Nephron (organoid): ENCODE results near the gene SPACA9.

ENCODE experiments used
- H3K27ac Mint-ChIP-seq, 3 experiments: 2 replicates each; pipeline ENCODE4 v1.8.0; 2020; ENCODE audit warnings: mixed read lengths in 3 of 3, mild to moderate bottlenecking in 2 of 3, moderate library complexity in 1 of 3
- H3K27me3 Mint-ChIP-seq: 2 replicates; pipeline ENCODE4 v1.8.0; 2021; ENCODE audit warnings: low read depth, mild to moderate bottlenecking, moderate library complexity, mixed read lengths
- H3K36me3 Mint-ChIP-seq: 2 replicates; pipeline ENCODE4 v1.8.0; 2020; ENCODE audit warnings: low read depth, mixed read lengths
- H3K4me1 Mint-ChIP-seq: 2 replicates; pipeline ENCODE4 v1.8.0; 2020; ENCODE audit warnings: mixed read lengths
- H3K4me3 Mint-ChIP-seq, 3 experiments: 2 replicates each; pipeline ENCODE4 v1.8.0; 2020; ENCODE audit warnings: mild to moderate bottlenecking in 3 of 3, mixed read lengths in 3 of 3, moderate library complexity in 2 of 3
- H3K9me3 Mint-ChIP-seq: 2 replicates; pipeline ENCODE4 v1.8.0; 2020; ENCODE audit warnings: mixed read lengths
- CTCF ChIP-seq, 3 experiments: fragments of 200-600 bp; sonication (generic); IDR thresholded peaks; one replicate each; pipeline ENCODE4 v1.5.0; 2021; ENCODE audit warnings: antibody characterized with exemption in 3 of 3; ENCODE audit not compliant: unreplicated experiment in 3 of 3

SPACA9 gene

GRCh38 chr9:132858751-132859150 is 19.9 kb upstream of the SPACA9 start:
- no peak for TF ChIP-seq CTCF (IDR thresholded peaks at IDR 0.05; ENCODE audit: unreplicated experiment in 3 of 3)
- Mint-ChIP-seq H3K4me1 (peaks cover 23% of the 10 kb centered on the region), H3K27ac (peak overlapping the region in 1 of 3 experiments; percentile 33), H3K36me3 (no peaks in the 10 kb centered on the region), H3K27me3 (peaks cover 17% of the 10 kb centered on the region), H3K4me3 (no peak overlapping the region), H3K9me3 (no peaks in the 10 kb centered on the region)

GRCh38 chr9:132861666-132862065 is 17.0 kb upstream of the SPACA9 start:
- Mint-ChIP-seq H3K27me3 (peaks cover 20% of the 10 kb centered on the region), H3K36me3 (no peaks in the 10 kb centered on the region), H3K9me3 (no peaks in the 10 kb centered on the region), H3K4me3 (no peak overlapping the region), H3K4me1 (peaks cover 19% of the 10 kb centered on the region), H3K27ac (peak overlapping the region in 2 of 3 experiments; percentile 66 to 70)
- TF ChIP-seq CTCF (IDR thresholded peaks at IDR 0.05; ENCODE audit: unreplicated experiment in 3 of 3): no peak

GRCh38 chr9:132862533-132862932 is 16.2 kb upstream of the SPACA9 start:
- Mint-ChIP-seq H3K27me3 (peaks cover 20% of the 10 kb centered on the region), H3K27ac (no peak overlapping the region), H3K36me3 (no peaks in the 10 kb centered on the region), H3K4me3 (no peak overlapping the region), H3K4me1 (peaks cover 15% of the 10 kb centered on the region), H3K9me3 (no peaks in the 10 kb centered on the region)
- TF ChIP-seq CTCF (IDR thresholded peaks at IDR 0.05; ENCODE audit: unreplicated experiment in 3 of 3): no peak

GRCh38 chr9:132863096-132863495 is 15.6 kb upstream of the SPACA9 start:
- Mint-ChIP-seq H3K4me3 (no peak overlapping the region), H3K36me3 (no peaks in the 10 kb centered on the region), H3K27ac (no peak overlapping the region), H3K4me1 (peaks cover 13% of the 10 kb centered on the region), H3K27me3 (peaks cover 20% of the 10 kb centered on the region), H3K9me3 (no peaks in the 10 kb centered on the region)
- TF ChIP-seq CTCF (IDR thresholded peaks at IDR 0.05; ENCODE audit: unreplicated experiment in 3 of 3): no peak

GRCh38 chr9:132864277-132864676 is 14.4 kb upstream of the SPACA9 start:
- Mint-ChIP-seq H3K27me3 (peaks cover 13% of the 10 kb centered on the region), H3K27ac (no peak overlapping the region), H3K9me3 (no peaks in the 10 kb centered on the region), H3K4me3 (no peak overlapping the region), H3K4me1 (peaks cover 6% of the 10 kb centered on the region), H3K36me3 (no peaks in the 10 kb centered on the region)
- TF ChIP-seq CTCF (IDR thresholded peaks at IDR 0.05; ENCODE audit: unreplicated experiment in 3 of 3): no peak

- H3K9me3 Mint-ChIP-seq: no peaks in the 10 kb centered on the region
- H3K4me1 Mint-ChIP-seq: peaks cover 6% of the 10 kb centered on the region
- TF ChIP-seq CTCF (IDR thresholded peaks at IDR 0.05; ENCODE audit: unreplicated experiment in 3 of 3): no peak
These were observed 14.0 kb upstream of the SPACA9 start for GRCh38 chr9:132864691-132865090.

More at GRCh38 chr9:132864691-132865090, 14.0 kb upstream of the SPACA9 start:
- H3K36me3 Mint-ChIP-seq: no peaks in the 10 kb centered on the region
- no peak overlapping the region for H3K27ac Mint-ChIP-seq
- H3K27me3 Mint-ChIP-seq: peaks cover 13% of the 10 kb centered on the region
- H3K4me3 Mint-ChIP-seq: no peak overlapping the region
